SK-MEL-5 (cell line): ENCODE data around the gene TLCD3A. TPM values are rescaled to one million over a fixed set of nuclear protein-coding genes. Genes with fewer than 3 reads are reported as not detected.
A peak's percentile ranks its signal among the peaks of the same experiment; 100 is the strongest.
"Not testable (repeated sequence)": the region's sequence is repeated elsewhere in the genome, so short reads cannot be mapped to it uniquely, and the experiment has no call there.

Source experiments
- DNase-seq: peaks from one replicate; pipeline ENCODE4 v3.0.0-alpha.2; 2016; ENCODE audit warnings: low read depth, low spot score
- in situ Hi-C: cut with HindIII; loops from 2 replicates; pipeline ENCODE4 v1.10.0; 2016; ENCODE audit warnings: low sequenced_read_pairs, high pct_unique_total_duplicates, low pct_unique_long_range_greater_than_20kb
- total RNA-seq: library from RNA; depleted of rRNA; stranded (reverse); fragments of >200 nt; shearing (Covaris generic); gene quantifications from 2 replicates; pipeline ENCODE4 v1.2.3, GENCODE V29; 2014

TLCD3A gene
- total RNA-seq, 1 experiment from 2014 or later: 23.2 TPM

DNA sequence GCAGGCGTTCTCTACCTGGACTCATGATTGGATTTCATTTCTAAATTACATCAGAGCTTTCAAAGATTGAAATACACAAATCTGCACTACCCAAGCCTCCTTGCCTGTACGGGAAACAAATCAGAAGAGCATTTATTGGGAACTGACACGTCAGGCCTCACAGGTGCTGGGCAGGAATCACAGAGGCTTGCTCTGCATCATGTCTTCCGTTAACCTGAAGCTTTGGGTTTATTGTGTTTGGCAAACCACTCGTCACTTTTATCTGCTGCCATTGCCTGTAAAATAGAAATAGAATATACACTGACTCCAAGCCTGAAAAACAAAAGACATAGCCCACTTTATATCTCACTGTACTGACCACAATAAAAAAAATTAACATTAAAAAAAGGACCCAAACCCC is 27.6 kb downstream of the TLCD3A start:
- no peak for DNase-seq
- in situ Hi-C loops: no loop called here

DNA sequence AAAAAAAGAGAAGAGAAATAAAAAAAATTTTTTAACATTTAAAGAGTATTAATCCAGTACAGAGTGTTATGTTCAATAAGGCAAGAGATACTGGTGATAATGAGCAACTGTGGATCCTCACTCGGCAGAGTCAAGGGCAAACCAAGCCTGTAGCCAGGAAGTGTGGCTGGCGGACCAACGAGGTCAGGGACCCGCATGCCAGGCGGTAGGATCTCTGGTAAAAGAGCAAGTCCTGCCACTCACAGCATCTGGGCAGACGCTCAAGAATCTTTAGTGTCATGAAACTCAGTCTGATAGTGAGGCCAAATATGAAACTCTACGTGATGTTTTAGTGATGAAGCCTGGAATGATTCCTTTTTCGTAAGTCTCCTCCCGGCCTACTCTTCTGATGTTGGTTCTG is 28.0 kb downstream of the TLCD3A start:
- in situ Hi-C loops: no loop called here
- no peak for DNase-seq

DNA sequence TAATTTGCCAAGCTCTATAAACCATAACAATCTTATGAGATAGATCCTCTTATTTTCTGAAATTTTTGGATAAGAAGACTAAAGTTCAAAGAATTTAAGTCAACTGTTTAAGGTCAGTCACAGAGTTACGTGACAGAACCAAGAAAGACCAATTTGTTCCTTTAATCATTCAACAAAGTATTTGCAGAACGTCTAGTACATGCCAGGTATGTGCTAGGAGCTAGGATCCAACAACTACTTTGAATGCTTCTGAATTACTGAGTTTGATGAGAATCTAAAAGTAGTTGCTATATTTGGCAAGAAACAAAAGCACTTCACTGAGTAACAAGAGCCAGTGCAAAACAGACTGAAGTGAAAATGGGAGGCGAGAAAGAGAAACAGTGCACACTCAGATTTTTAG is 34.7 kb downstream of the TLCD3A start:
- no peak for DNase-seq
- in situ Hi-C loops: no loop called here

DNA sequence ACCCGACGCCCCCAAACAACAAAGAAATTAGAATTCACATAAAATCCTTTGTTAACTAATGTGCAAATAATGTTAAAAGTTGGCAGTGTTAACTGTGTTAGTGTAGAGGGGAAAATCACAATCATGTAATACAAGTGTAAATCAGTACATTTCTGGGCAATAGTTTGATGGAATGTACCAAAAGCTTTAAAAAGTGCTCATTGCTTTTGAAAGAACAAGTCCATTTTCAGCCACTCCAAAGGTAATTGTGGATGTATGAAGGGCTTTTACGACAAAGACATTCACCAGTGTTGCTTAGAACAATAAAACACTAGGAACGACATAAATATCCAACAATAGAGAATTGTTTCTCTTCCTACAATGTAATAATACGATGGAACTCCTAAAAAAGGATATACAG is 40.6 kb downstream of the TLCD3A start:
- in situ Hi-C loops: no loop called here
- no peak for DNase-seq

DNA sequence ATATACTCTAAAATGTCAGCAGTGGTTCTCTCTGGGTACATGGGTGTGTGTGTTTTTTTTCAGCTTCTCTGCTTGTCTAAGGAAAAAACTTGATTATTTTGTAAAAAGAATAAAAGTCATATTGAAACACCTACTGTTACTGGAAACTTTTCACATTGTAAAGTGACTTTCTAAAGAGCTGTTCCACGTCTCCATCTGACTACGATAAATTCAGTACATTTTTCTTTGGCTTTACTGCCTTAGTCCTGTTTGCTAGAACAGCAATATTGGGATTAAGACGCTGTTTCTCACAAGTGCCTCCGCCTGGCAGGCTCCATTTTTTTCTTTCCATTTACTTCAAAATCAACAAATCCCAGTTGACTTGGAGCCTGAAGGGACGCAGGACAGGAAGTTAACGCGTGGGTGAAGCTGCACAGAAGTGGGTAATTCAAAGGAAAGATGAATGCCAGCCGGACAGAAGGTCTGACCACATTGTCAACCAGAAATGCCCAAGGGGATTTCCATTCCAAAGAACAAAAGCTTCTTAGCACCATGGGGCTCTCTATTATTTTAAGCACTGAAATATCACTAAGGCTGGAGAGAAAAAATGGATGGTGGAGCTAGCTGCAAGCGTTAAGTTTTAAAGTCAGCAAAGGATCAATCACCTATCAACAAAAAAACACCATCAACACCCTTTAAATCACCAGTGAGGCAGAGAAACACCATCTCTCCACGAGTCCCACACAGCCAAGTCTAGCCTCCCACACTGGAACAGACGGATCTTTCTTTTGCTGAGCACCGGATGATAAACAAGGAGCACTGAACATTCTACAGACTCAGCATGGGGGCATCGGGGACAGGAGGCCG is 41.3 kb downstream of the TLCD3A start:
- peak; percentile 90 for DNase-seq
- in situ Hi-C loops: no loop called here

DNA sequence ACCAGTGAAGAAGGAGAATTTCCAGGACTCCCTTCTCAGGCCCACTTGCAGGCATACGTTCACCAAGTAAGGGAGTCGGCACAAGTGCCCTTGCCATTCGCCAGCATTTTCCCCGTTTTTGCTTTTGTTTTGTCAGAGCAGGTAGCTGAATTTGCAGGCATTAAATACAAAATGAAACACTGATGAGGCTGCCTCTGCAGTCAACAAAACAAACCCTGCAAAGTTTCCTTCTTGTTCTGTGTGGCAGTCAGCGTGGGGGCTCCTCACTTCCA is 41.9 kb downstream of the TLCD3A start:
- no peak for DNase-seq
- in situ Hi-C loops: no loop called here

DNA sequence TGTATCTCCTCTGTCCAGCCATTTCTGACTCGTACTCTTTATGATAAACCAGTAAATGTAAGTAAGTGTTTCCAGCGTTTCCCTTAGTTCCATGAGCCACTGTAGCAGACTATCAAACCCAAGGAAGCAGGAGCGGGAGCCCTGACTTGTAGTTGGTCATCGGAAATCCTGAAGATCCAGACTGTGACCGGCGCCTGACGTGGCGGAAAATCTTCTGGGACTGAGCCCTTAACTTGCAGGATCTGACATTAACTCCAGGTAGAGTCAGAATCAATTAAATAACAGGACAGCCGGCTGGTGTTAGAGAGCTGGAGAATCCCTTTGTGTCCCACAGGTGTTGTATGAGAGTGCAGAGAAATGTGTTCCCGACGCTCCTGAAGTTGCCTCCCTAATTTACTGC is 45.7 kb downstream of the TLCD3A start:
- DNase-seq: no peak
- in situ Hi-C loops: no loop called here

DNA sequence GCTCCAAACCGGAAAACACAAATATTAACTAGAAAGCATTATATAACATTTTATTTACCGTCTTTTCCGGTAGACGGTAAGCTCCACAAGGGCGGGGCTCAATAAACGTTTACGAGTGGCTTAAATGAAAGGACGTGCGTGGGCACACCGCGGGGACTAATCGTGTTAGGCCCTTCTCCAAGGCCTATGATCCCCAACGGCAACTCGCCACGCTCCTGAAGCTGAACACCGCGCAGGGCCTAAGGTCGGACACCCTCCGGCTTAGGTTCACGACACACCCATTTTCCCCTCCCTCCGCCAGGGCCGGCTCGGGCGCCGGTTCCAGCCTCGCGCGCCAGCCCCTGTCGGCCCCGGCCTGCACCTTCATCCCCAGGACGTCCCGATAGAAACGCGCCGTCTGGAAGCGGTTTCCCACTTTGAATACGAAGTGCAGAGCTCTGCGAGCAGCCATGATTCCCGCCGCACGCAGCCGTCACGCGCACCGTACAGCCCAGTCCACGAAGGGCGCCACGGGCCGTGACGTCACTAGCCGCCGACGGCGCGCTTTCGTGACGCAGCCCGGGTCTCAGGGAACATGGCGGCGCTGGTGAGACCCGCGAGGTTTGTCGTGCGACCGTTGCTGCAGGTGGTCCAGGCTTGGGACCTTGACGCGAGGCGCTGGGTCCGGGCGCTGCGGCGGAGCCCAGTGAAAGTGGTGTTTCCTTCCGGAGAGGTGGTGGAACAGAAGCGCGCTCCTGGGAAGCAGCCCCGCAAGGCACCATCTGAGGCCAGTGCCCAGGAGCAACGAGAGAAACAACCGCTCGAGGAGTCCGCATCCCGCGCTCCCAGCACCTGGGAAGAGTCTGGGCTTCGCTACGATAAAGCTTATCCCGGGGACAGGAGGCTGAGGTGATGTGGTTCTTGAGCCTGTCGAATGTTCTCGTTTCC is 49.7 kb downstream of the TLCD3A start, which contains the start of the genes GLOD4 and MRM3:
Gene GLOD4, minus strand, starts transcription at position 476 of the 927 bp plus-strand sequence. Its CDS starts 25 bp downstream, at position 451.
Gene MRM3, plus strand, starts transcription at position 549 of the 927 bp plus-strand sequence. Its CDS starts 26 bp downstream, at position 575.
- peak; percentile 85 for DNase-seq
- in situ Hi-C loops: no loop called here

DNA sequence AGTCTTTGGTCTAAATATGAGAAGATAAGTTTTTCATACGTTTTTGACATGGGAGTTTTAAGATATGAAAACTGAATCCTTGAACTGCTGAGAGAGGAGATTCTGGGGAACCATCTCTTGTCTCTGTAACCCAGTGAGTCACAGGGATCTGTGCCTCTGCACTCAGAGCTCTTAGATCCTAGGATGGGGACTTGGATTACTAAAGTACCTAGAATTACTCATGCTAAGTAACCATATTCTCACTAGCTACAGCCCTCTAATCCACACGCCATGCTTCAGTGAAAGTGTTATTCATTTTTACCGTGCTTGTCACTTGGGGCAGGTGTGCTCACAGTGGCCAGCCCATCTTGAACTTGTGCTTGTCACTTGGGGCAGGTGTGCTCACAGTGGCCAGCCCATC is 51.7 kb downstream of the TLCD3A start:
- in situ Hi-C loops: no loop called here
- no peak for DNase-seq

DNA sequence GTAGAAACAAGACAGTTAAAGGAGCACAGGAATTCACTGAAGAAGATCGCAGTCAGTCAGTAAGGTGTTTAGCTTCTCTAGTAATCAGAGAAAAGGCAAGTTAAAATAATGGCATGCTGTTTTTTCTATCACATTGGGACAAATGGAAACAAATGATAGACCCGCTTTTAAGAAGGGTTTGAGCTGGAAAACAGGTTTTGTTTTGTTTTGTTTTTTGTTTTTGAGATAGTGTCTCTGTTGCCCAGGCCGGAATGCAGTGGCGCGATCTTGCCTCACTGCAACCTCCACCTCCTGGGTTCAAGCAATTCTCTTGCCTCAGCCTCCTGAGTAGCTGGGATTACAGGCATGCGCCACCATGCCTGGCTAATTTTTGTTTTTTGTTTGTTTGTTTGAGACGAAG is 53.5 kb downstream of the TLCD3A start:
- DNase-seq, in situ Hi-C loops: not testable (repeated sequence)

DNA sequence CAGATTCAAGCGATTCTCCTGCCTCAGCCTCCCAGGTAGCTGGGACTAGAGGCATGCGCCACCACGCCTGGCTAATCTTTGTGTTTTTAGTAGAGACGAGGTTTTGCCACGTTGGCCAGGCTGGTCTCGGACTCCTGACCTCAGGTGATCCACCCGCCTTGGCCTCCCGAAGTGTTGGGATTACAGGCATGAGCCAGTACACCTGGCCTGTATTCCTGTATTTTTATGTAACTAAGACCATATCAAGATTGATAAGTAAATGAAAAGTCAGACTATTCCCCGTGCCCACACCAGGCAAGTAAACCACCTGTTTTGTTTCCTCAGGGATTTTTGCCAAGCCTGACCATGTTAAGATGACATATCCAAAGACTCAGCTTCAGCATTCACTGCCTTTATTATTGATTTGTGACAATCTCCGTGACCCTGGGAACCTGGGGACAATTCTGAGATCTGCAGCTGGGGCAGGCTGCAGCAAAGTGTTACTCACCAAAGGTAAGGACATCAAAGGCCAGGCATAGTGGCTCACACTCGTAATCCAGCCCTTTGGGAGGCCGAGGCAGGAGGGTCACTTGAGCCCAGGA is 55.3 kb downstream of the TLCD3A start:
- in situ Hi-C loops: no loop called here
- no peak for DNase-seq

DNA sequence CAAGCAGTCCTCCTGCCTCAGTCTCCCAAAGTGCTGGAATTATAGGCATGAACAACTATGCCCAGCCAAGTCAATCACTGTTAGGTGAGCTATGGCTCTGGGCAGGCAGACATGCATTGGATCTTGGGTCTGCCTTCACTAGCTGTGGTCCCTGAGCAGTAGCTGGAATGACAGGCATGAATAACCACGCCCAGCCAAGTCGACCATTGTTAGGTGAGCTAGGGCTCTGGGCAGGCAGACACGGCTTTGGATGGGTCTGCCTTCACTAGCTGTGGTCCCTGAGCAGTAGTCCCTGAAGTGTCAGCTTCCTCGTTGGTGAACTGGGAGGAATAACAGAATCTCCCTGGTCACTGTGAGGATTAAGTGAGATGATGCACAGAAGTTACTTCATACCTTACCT is 56.2 kb downstream of the TLCD3A start:
- in situ Hi-C loops: no loop called here
- no peak for DNase-seq

DNA sequence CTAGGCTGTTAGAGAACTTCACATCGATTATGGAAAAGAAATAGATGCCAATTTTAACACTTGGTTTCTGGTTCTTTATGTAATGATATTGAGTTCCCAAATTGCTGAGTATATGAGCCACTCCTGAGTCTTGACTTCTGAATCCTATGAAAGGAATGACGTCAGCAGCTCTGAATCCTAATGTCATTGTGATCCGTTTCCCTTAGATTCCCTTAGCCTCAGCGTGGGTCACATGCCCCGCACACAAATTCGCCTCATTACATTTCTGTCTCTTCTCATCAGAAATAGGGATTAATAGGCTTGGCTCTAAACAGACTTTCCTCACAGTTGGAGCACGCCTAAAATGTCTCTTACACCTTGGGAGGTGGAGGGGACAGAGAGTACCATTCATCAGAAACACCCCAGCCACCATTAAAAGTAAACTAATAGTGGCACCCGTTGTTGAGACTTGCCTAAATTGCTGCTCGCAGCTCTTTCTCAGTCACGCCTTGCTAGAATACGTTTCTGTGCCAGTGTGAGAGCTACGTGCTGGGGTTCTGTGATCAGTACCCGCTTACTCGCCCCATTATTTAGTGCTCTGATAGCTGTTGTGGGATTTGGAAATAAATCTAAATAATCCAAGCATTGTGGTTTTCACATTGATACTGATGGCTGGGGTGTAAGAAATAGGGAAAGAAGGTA is 56.9 kb downstream of the TLCD3A start:
- DNase-seq: peak; percentile 13
- in situ Hi-C loops: no loop called here

DNA sequence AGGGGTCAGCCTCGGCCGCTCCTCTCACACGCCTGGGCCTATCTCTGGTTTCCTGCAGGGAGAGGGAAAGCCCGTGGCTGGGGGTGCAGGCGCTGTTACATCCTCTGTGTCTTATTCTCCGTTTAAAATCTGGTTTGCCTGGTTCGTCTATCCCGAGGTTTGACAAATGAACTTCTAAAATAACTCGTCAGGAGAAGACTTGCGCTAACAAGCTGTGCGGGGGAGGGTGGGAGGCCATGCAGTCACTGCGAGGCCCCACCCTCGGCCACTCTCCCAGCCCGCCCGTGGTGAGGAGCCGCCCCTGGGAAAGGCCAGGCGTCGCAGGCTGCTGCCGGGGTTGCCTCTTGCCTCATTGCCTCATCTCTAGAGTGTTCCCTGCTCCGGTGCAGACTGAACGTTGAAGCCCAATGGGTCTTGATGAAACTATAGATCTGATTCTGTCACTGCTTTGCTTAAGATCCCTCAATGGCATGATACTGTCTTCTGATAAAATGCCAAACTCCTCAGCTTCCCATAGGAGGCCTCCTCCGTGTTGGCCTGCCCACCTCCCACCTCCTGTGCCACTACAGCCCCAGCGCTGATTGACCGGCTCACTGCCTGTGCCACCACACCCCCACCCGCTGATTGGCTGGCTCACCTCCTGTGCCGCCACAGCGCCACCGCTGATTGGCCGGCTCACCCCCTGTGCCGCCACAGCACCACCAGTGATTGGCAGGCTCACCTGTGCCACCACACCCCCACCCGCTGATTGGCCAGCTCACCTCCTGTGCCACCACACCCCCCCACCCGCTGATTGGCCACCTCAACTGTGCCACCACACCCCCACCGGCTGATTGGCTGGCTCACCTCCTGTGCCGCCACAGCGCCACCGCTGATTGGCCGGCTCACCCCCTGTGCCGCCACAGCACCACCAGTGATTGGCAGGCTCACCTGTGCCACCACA is 57.8 kb downstream of the TLCD3A start:
- DNase-seq, in situ Hi-C loops: not testable (repeated sequence)

DNA sequence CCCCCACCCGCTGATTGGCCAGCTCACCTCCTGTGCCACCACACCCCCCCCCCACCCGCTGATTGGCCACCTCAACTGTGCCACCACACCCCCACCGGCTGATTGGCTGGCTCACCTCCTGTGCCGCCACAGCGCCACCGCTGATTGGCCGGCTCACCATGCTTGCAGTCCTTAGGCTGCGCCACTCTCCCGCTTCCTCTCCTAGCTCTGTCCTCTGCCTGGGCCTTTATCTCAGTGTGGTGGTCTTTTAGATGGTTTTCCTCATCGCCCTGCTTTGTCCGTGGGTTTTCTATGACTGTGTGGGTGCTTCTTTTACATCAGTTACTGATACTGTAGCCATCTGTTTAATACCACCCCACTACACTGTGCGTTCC is 58.5 kb downstream of the TLCD3A start:
- DNase-seq, in situ Hi-C loops: not testable (repeated sequence)

DNA sequence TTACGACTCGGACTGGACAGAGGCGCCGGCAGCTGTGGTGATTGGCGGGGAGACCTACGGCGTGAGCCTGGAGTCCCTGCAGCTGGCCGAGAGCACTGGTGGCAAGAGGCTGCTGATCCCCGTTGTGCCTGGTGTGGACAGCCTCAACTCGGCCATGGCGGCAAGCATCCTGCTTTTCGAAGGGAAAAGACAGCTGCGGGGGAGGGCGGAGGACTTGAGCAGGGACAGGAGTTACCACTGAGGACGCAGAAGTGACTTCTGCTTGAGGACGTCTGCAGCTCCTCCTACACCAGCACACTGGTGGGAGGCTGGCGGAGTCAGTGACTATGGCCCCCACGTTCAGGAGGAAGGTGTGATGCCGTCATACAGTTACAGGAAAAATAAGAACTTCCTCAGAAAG is 59.4 kb downstream of the TLCD3A start:
- no peak for DNase-seq
- in situ Hi-C loops: no loop called here

DNA sequence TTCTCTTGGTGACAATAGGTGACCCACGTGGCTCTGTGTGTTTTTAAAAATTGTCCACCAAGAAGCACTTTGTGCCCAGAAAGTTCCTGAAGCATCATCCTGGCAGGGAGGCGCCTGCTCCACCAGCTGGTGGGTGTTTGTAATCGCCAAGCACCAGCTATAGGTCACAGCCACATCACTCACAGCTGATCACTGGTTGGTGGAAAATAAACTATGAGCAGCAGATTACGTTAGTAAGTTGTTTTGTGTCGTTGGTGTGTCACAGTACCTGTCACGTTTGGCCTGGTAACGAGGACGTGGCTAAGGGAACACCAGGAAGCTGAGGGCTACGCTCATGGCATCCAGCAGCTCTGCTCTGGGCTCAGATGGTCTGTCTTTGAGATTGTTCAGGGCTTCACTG is 59.9 kb downstream of the TLCD3A start:
- in situ Hi-C loops: no loop called here
- DNase-seq: peak; percentile 23
